GDM1 (cell line): ENCODE data around the gene RSPRY1.
"Not testable (repeated sequence)": the region's sequence is repeated elsewhere in the genome, so short reads cannot be mapped to it uniquely, and the experiment has no call there.

Experiments used
- DNase-seq: peaks from one replicate; lab custom pipeline; 2025; lab: John Stamatoyannopoulos, UW

The RSPRY1 gene

GRCh38 chr16:57255686-57256415, 69.7 kb downstream of the RSPRY1 start:
- no peak for DNase-seq

- DNase-seq, result no peak
Observed at GRCh38 chr16:57256601-57257395, 70.7 kb downstream of the RSPRY1 start.

GRCh38 chr16:57257455-57258070, 71.4 kb downstream of the RSPRY1 start:
- no peak for DNase-seq

- DNase-seq, result no peak
Observed at GRCh38 chr16:57258226-57258909, 72.2 kb downstream of the RSPRY1 start.

GRCh38 chr16:57258910-57259475, 72.9 kb downstream of the RSPRY1 start:
- no peak for DNase-seq

GRCh38 chr16:57260294-57260929, 74.3 kb downstream of the RSPRY1 start:
- DNase-seq, result no peak

- DNase-seq, result no peak
Observed at GRCh38 chr16:57261806-57262205, 75.7 kb downstream of the RSPRY1 start.

GRCh38 chr16:57262841-57263540, 76.9 kb downstream of the RSPRY1 start:
- no peak for DNase-seq

GRCh38 chr16:57263541-57264351, 77.6 kb downstream of the RSPRY1 start:
- no peak for DNase-seq

- DNase-seq, result no peak
Observed at GRCh38 chr16:57264381-57264780, 78.3 kb downstream of the RSPRY1 start.

- no peak for DNase-seq
Observed at GRCh38 chr16:57264950-57265371, 78.8 kb downstream of the RSPRY1 start.

GRCh38 chr16:57265850-57266530, 79.9 kb downstream of the RSPRY1 start:
- no peak for DNase-seq

GRCh38 chr16:57266531-57267260, 80.6 kb downstream of the RSPRY1 start:
- DNase-seq, result peak; percentile 9

- DNase-seq, result not testable (repeated sequence)
Observed at GRCh38 chr16:57267343-57267742, 81.2 kb downstream of the RSPRY1 start.

- no peak for DNase-seq
Observed at GRCh38 chr16:57268804-57269800, 83.0 kb downstream of the RSPRY1 start.

- no peak for DNase-seq
Observed at GRCh38 chr16:57270221-57271062, 84.3 kb downstream of the RSPRY1 start.

- no peak for DNase-seq
Observed at GRCh38 chr16:57271063-57271345, 84.9 kb downstream of the RSPRY1 start.
